HK-2 (cell line): ENCODE results near the gene ADGRA1.

Source experiments
- DNase-seq: peaks from one replicate; pipeline ENCODE4 v3.0.0-alpha.2; 2018; ENCODE audit not compliant: unreplicated experiment

ADGRA1 gene

DNA sequence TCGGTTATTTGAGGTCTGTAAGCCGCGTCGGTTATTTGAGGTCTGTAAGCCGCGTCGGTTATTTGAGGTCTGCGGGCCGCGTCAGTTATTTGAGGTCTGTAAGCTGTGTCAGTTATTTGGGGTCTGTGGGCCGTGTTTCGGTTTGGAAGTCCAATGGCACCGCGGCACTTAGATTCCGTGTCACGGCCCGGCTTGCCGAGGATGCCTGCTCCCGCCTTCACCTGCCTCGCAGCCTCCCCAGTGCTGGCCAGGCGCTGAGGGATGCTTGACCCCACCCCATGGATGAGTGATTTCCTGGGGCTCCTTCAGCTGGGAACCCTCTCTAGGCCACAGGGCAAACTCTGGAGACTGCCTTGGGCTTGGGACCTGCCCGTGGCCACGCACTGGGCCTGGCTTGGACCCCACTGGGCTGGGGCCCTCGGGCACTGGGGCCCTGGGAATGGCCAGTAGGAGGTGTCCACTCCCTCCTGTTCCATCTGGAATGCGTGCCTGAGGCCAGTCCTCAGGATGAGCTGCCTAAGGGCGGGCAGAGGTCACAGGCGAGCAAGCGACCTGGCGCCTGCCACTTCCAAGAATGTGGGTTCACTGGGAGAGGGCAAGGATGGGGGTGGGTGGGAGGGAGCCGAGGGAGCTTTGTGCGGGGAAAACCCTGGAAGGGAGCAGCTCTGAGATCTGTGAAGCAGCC is 25.6 kb downstream of the ADGRA1 start:
- no peak for DNase-seq

DNA sequence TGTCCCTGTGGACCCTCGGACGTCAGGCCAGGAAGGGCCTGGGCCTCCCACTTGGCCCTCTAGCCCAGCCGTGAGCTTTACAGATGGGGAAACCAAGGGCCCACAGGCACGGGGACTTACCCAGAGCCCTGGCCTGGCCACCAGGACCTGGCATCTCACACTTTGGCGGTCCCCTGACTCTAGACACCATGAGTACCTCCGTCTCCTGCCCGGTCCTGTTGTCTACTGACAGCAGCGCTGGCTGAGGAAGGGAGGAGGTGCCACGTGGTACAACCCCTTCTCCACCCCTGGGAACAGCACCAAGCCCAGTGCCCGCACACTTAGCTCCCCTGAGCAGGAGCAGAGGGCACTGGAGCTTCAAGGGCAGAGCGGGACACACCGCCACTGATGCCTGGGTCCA is 26.1 kb downstream of the ADGRA1 start:
- DNase-seq = no peak

DNA sequence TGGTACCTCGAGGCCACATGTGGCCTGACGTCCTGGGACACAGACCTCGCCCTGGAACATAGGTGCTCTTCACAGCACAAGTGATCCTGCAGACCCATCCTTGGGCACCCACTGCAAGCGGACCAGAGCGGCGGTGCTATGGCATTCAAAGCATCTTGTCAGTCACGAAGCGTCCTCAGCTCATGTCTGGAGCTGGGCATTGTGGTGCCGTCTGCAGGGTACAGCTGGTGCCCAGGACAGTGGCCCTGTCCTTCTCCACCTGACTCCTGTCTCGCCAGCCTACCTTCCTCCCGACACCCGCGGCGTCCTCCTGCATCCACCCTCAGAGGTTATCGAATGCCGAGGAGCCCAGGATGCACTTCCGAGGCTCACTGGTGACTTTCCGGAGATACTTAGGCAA is 26.5 kb downstream of the ADGRA1 start:
- no peak for DNase-seq

DNA sequence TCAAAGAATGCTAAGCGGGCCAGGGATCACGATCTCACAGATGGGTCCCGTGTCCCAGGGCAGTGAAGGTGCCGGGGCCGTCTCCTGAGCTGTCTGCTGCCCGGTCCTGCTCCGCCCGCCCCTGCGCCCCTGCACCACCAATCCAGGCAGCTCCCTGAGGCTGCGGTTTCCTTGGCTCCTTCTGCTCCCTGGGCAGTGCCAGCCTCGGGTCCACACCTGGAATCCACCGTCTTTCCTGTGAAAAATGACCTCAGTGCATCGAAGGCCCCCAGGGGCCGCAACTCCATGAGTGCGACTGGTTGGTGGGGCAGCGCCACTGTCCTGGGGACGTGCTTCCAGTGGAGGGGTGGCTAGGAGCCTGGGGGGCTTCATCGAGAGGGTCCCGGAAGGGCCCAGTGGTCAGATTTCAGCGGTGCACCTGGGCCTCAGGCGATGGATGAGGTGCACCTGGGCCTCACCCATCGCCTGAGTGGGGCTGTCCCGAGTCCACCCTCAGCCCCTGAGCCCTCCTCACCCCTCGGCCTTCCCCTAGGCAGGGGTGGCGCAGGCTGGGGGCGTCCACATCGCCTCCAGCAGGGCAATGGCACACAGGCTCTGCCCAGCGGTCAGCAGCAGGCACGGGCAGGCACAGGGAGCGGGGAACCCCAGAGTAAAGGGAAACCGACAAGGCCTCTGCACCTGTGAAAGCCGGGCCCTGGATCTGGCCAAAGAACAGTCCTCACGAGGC is 27.2 kb downstream of the ADGRA1 start:
- no peak for DNase-seq

- no peak for DNase-seq
These were observed 27.7 kb downstream of the ADGRA1 start for GRCh38 chr10:133115453-133115842.

DNA sequence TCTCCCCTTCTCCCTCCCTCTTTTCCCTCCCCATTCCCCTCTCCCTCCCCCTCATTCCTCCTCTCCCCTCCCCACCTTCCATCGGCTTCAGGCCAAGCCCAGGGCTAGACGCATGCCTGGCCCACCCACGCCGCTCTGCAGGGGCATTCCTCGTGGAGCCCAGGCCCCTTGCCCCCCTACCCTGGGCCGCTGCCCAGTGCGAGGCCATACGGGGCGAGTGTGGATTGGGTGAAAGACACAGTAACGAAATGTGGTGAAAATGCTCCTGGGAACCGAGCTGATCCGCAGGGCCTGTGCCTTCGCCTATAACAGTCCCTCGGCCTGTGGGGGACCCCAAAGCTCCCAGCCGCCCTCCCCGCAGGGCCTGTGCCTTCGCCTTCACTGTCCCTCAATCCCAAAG is 28.3 kb downstream of the ADGRA1 start:
- no peak for DNase-seq

- no peak for DNase-seq
These were observed 28.7 kb downstream of the ADGRA1 start for GRCh38 chr10:133116455-133116854.

DNA sequence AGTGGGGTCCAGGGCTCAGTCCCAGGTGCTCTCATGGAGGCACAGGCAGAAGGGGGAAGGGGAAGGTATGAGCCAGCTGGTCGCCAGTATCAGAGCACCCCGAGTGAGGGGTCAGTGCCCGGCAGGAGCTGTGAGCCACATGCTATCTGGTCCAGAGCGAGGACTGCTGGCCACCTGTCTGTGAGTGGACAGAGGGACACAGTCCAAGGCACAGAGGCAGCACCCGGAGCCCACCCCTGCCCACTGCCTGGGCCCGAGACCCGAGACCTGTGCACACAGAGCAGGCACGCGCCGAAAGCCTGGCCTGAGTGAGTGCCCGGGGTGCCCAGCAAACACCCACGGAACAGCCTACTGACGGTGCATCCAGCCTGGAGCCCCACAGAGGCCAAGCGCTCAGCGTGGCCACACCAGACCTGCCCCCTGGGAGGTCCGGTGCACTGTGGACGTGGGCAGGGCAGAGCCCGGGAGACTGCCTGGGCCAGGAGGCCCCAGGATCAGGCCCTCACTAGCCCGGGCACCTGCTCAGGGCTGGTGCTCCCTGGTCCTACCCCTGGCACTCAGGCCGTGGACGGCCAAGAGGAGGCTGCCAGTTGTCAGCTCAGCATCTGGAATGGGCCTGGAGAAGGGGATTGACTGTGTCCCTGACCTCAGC is 29.4 kb downstream of the ADGRA1 start:
- DNase-seq = no peak

GRCh38 chr10:133117688-133118071 is 30.0 kb downstream of the ADGRA1 start:
- DNase-seq = no peak

DNA sequence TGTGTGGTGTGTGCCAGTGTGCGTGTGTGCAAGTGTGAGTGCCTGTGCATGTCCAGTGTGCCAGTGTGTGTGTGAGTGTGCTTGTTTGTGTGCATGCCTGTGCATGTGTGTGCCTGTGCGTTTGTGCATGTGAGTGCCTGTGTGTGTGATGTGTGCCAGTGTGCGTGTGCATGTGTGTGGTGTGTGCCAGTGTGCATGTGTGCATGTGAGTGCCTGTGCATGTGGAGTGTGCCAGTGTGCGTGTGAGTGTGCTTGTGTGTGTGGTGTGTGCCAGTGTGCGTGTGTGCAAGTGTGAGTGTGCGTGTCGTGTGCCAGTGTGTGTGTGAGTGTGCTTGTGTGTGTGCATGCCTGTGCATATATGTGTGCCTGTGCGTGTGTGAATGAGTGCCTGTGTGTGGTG is 33.8 kb downstream of the ADGRA1 start:
- DNase-seq = no peak

- no peak for DNase-seq
These were observed 34.6 kb downstream of the ADGRA1 start for GRCh38 chr10:133122171-133122935.

DNA sequence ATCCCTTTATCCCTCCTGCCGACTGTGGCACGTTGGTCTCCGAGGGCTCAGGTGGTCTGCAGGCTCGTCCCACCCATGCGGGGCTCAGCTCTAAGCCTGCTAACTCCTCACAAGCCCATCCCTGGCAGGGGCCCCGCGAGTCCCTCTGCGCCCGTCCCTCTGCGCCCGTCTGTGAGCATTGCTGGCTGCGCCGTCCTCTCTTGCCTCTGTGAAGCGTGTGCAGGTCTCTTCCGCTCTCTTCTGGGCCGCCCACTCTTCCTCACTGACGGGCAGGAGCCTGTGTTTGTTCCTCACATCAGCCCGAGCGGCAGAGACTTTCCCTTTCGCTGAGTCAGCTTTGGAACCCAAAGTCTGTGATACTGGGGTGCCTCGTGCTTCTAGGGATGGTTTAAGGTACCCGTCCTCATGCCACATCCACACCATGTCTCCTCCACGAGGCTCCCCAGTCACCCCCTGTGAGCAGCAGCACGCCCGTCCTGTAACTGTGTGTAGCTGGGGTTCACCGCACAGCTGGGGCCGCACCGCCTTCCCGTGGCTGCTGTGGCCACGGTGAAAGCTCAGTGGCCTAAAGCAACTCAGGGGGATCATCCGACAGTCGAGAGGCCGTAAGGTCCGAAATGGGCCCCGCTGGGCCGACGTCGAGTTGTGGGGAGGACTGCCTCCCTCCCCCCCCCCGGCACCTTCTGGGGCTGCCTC is 35.5 kb downstream of the ADGRA1 start:
- DNase-seq = no peak

DNA sequence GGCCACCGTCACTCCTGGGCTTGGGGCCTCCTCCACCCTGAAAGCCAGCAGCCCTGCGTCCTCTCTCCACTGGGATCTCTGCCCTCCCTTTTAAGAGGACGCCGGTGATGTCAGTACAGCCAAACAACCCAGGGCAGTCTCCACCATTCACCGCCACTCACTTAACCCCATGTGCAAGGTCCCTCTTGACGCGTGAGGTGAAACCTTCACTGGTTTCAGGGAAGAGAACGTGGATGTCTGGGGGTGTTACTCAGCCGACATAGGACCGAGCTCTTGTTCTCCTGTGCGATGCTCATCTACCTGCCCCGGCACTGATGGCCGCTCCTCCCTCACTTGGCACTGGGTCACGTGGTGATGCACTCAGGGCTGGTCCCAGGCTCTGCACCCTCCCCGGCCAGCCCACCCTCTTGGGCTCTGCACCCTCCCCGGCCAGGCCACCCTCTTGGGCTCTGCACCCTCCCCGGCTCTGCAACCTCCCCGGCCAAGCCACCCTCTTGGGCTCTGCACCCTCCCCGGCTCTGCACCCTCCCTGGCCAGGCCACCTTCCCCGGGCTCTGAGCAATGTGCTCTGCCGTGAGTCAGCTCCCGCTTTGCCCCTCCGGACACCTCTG is 36.1 kb downstream of the ADGRA1 start:
- no peak for DNase-seq

DNA sequence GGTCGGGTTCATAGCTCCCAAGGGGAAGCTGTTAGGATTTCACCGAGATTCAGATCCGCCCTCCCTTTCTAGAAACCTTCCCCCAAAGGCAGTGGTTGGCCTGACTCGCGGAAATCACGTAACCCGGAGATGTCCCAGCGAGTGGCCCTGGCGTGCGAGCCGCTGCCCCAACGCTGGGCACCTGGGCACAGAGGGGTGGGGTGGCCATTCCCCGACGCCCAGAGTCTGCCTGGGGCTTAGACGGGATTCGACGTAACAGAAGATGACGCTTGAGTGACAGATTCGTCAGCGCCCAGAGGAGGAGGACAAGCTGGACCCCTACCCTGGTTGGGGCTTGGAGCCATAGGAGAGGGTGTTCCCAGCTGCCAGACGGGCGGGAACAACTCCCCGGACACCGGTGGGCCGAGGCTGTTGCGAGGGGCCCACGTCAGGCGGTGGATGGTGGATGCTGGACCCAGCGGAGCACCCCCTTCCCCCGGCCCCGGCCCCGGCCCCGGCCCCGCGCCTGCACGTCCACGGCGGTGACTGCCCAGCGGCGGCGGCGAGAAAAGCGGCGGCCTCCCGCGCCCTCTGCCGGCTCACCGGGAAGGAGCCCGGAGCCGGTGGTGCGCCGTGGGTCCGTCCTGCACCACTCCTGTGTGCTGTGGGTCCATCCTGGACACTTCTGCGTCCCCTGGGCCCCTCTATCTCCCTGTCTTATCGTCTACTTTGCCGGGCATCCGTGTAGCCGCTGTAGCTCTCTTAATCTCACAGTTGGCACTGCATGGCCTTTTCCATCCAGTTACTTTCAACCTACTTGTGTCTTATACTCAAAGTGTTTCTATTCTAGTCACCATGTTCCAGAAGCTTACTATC is 36.9 kb downstream of the ADGRA1 start:
- DNase-seq = no peak

- no peak for DNase-seq
These were observed 38.2 kb downstream of the ADGRA1 start for GRCh38 chr10:133125901-133126300.

GRCh38 chr10:133126431-133127290 is 38.9 kb downstream of the ADGRA1 start:
- no peak for DNase-seq

GRCh38 chr10:133127291-133128125 is 39.8 kb downstream of the ADGRA1 start:
- no peak for DNase-seq
